Measurements from ENCODE around the gene PTPRN2.
"Not testable (repeated sequence)": the region's sequence is repeated elsewhere in the genome, so short reads cannot be mapped to it uniquely, and the experiment has no call there.

The PTPRN2 gene

GRCh38 chr7:157926107-157926506 lies 661.5 kb downstream of the PTPRN2 start:
- DNase-seq = no peak

GRCh38 chr7:157925383-157925875 lies 662.2 kb downstream of the PTPRN2 start:
- no peak for DNase-seq

GRCh38 chr7:157923903-157924630 lies 663.6 kb downstream of the PTPRN2 start:
- no peak for DNase-seq

- no peak for DNase-seq
Measured at GRCh38 chr7:157922576-157922975, 665.0 kb downstream of the PTPRN2 start.

DNA sequence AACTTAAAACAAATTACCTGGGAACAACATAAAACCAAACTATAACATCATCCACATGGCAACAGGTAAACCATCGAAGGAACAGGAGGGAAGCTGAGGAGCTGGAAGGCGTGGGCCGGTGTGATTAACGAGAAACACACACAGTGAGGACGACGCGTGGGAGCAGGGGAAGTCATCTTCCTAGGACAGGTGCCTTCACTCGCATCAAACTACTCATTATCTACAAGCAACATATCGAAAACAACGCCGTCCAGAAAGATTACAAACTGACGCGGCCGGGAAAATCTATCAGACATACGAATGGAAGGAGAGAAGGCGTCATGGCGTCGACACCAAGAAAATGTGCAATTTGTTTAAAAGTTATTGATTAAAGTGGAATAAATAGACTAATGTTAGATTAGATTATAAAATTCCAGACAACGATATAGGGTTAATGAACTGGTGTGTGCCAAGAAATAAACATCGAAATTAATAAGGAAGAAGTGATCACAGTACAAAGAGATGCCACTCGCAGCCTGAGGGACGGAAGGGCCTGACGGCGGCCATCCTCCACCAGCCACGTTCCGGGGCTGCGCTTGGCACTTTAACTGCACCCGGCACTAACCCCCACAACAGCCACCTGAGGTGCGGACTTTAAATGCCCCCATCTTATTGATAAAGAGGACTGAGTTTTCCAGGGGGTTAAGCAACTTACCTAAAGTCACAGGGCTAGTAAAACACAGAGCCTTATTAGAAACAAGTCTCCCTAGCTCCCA lies 669.1 kb downstream of the PTPRN2 start:
- DNase-seq = no peak

DNA sequence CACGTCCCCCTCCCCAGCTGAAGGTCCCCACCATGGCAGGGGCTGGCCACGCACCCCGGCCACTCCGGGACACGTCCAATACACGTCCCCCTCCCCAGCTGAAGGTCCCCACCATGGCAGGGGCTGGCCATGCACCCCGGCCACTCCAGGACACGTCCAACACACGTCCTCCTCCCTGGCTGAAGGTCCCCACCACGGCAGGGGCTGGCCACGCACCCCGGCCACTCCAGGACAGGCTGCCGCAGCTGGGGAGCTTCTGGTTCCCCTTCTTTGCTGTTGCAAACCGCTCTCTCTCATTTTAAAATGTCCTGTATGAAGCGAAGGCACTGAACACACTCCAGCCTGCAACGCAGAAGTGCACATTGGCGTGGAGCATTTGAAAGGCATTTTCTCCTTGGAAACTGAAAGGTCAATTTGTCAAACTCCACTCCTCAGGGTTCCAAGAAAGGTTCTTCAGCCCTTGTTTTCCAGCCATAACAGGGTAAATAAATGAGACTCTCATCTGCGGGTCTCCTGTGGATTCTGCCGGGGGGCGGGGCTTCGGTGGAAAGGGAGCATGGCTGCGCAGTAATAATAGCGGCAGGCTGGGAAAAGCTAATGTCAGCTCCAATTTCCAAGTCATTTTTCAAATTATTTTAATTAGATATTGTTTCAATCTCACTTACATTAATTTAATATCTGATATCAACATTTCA lies 670.5 kb downstream of the PTPRN2 start:
- DNase-seq = no peak

- peak; percentile 71 for DNase-seq
Measured at GRCh38 chr7:157910446-157910845, 677.2 kb downstream of the PTPRN2 start.

GRCh38 chr7:157910045-157910444 lies 677.6 kb downstream of the PTPRN2 start:
- DNase-seq = not testable (repeated sequence)

- DNase-seq = no peak
Measured at GRCh38 chr7:157909370-157909769, 678.3 kb downstream of the PTPRN2 start.

GRCh38 chr7:157908006-157908782 lies 679.4 kb downstream of the PTPRN2 start:
- no peak for DNase-seq

DNA sequence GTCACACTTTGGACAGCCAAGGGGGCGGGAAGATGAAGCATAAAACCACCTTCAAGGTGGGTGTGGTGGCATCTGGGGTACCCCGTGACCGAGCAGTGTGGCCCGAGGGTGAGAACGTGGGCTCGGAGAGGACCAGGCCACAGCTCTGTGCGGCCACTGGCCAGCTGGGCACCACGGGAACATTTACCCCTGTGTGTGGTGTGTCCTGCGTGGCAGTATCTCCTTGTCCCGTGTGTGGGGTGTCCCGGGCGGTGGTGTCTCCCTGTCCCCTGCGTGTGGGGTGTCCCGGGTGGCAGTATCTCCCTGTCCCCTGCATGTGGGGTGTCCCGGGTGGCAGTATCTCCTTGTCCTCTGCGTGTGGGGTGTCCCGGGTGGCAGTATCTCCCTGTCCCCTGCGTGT lies 680.5 kb downstream of the PTPRN2 start:
- DNase-seq = no peak

DNA sequence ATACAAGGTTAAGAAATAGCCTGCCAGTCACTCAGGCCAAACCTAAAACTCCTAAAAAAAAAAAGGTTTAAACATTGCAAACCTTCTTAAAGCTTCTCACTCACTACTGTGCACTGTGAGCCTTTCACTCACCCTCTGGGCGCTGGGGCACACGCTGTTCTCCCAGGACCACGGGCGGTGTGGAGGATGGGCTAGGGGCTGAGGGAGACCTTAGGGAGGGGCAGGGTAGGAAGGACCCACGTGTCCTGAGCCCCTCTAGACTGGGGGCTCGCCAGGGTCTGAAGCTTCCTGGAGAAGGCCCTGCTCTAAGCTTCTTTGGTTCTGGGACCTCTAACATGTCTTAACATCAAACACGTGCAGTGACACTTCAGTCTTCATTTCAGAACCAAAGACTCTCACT lies 681.0 kb downstream of the PTPRN2 start:
- no peak for DNase-seq

- no peak for DNase-seq
Measured at GRCh38 chr7:157905651-157906461, 681.8 kb downstream of the PTPRN2 start.

- no peak for DNase-seq
Measured at GRCh38 chr7:157904866-157905570, 682.6 kb downstream of the PTPRN2 start.

- DNase-seq = no peak
Measured at GRCh38 chr7:157904211-157904865, 683.3 kb downstream of the PTPRN2 start.

DNA sequence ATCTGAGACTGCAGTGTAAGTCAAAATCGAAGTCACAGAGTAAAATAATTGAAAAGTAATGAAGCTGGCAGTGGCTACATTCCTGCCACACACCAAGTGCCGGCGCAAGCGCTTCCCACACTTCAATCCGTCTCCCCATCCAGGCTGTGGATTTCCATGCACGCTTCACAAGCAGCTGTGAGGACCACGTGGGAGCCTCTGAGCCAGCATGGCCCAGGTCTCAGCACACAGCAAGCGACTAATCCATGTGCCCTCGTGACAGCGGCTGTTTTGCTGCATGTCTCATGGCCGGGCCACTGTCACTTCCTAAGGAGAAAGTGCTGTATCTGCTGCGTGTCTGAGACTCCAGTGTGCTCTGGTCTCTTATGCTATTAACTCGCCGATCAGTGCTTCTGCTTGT lies 683.9 kb downstream of the PTPRN2 start:
- DNase-seq = no peak

DNA sequence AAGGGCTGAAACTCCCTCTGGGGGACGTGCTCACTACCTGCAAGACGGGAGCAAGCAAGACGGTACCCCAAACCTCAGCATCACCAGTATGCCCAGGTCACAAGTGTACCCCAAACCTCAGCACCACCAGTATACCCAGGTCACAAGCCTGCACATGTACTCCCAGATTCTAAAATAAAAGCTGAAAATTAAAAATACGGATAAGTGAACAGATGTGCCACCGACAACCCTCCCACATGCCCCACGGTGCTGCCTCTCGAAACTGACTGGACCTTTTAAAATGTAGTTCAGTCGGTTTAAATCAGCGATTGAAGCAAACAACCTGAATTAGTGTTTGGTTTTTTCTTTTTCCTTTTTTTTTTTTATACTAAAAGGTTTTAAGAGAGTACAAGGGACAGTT lies 684.3 kb downstream of the PTPRN2 start:
- DNase-seq = no peak

DNA sequence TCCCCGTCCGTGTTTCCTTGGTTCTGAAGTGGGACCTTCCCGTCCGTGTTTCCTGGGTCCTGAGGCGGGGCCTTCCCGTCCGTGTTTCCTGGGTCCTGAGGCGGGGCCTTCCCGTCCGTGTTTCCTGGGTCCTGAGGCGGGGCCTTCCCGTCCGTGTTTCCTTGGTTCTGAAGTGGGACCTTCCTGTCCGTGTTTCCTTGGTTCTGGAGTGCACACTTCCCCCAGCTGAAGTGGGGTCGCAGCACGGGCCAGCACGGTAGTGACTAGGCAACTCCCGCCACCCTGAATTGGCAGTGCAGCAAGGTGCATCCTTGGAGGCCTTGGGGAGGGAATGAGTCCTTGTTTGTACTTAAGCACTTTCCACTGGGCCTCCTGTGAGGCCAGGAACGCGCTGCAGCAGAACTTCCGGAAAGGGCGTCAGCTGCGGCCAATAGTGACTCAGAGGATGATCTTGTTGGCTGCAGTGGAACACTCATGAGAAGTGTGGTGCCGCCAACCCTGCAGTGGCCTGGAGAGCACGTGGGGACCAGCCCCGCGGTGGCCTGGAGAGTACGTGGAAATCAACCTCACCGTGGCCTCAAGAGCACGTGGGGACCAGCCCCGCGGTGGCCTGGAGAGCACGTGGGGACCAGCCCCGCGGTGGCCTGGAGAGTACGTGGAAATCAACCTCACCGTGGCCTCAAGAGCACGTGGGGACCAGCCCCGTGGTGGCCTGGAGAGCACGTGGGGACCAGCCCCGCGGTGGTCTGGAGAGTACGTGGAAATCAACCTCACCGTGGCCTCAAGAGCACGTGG lies 685.6 kb downstream of the PTPRN2 start:
- DNase-seq = not testable (repeated sequence)

GRCh38 chr7:157901166-157901565 lies 686.5 kb downstream of the PTPRN2 start:
- DNase-seq = no peak

- no peak for DNase-seq
Measured at GRCh38 chr7:157900556-157900955, 687.1 kb downstream of the PTPRN2 start.
